Urinary bladder (tissue), 4 donors: ENCODE data around the gene OIP5. TPM values are rescaled to one million over a fixed set of nuclear protein-coding genes. Genes with fewer than 3 reads are reported as not detected.
A peak's percentile ranks its signal among the peaks of the same experiment; 100 is the strongest.
"Not testable (repeated sequence)": the region's sequence is repeated elsewhere in the genome, so short reads cannot be mapped to it uniquely, and the experiment has no call there.

Experiments
- DNase-seq: peaks from one replicate; pipeline ENCODE4 v3.0.0-alpha.2; 2015; ENCODE audit errors: extremely low spot score
- H3K27ac ChIP-seq: one replicate; pipeline ENCODE4 v1.5.1; 2013; ENCODE audit warnings: low read depth, mild to moderate bottlenecking, moderate library complexity
- H3K36me3 ChIP-seq: one replicate; pipeline ENCODE4 v1.6.1; 2013; ENCODE audit warnings: mild to moderate bottlenecking, moderate library complexity; ENCODE audit not compliant: insufficient read depth
- H3K4me1 ChIP-seq: one replicate; pipeline ENCODE4 v1.6.1; 2013; ENCODE audit warnings: mild to moderate bottlenecking, moderate library complexity; ENCODE audit not compliant: insufficient read depth
- H3K4me3 ChIP-seq: one replicate; pipeline ENCODE4 v1.5.1; 2013; ENCODE audit warnings: low read depth, low read length
- WGBS: extraction: QIAGEN DNeasy Blood & Tissue Kit; methylation state at CpG from one replicate; pipeline ENCODE4 v1.1.7; 2013; 5-methylcytosine and 5-hydroxymethylcytosine counted together
- polyA plus RNA-seq: library from polyadenylated mRNA; stranded (reverse); fragments of 200-250 nt; gene quantifications from one replicate; pipeline ENCODE4 v1.2.3, GENCODE V29; 2013
- total RNA-seq: library from RNA; depleted of rRNA; stranded (reverse); fragments of >200 nt; gene quantifications from one replicate; pipeline ENCODE4 v1.2.3, GENCODE V29; 2014
- donor health status: healthy with polysubstance abuse.
- donor health status: healthy.

The OIP5 gene
- total and polyA plus RNA-seq, 2 donors = 1.4 to 6.1 TPM

GRCh38 chr15:41286665-41287333 is 45.6 kb downstream of the OIP5 start:
- Histone ChIP-seq H3K4me3 (no peak overlapping the region), H3K27ac (no peak overlapping the region), H3K36me3 (no peaks in the 10 kb centered on the region), H3K4me1 (no peaks in the 10 kb centered on the region)
- DNase-seq = no peak
- 97% methylated on average over 6 of the region's 6 CpGs for WGBS

GRCh38 chr15:41285285-41285684 is 47.1 kb downstream of the OIP5 start:
- no peaks in the 10 kb centered on the region for H3K36me3 ChIP-seq
- H3K4me1 ChIP-seq = no peaks in the 10 kb centered on the region
- 49% methylated on average over 7 of the region's 7 CpGs for WGBS
- no peak overlapping the region for H3K27ac ChIP-seq
- no peak overlapping the region for H3K4me3 ChIP-seq
- no peak for DNase-seq

GRCh38 chr15:41284427-41285177 is 47.8 kb downstream of the OIP5 start:
- Histone ChIP-seq H3K4me1 (no peaks in the 10 kb centered on the region), H3K36me3 (no peaks in the 10 kb centered on the region), H3K27ac (peak overlapping the region; percentile 76), H3K4me3 (peak overlapping the region; percentile 70)
- DNase-seq = no peak
- 2% methylated on average over 20 of the region's 20 CpGs for WGBS

- WGBS = under 1% methylated on average over 61 of the region's 61 CpGs
- no peaks in the 10 kb centered on the region for H3K4me1 ChIP-seq
- no peaks in the 10 kb centered on the region for H3K36me3 ChIP-seq
- DNase-seq = peak; percentile 98
- H3K4me3 ChIP-seq = peak overlapping the region; percentile 70
- H3K27ac ChIP-seq = peak overlapping the region; percentile 76
Observed at GRCh38 chr15:41283653-41284426, 48.6 kb downstream of the OIP5 start.

GRCh38 chr15:41282980-41283652 is 49.3 kb downstream of the OIP5 start:
- DNase-seq, H3K36me3 ChIP-seq, H3K4me1 ChIP-seq, H3K27ac ChIP-seq: not testable (repeated sequence)
- WGBS = 41% methylated on average over 19 of the region's 19 CpGs
- peak overlapping the region; percentile 70 for H3K4me3 ChIP-seq

GRCh38 chr15:41282436-41282835 is 50.0 kb downstream of the OIP5 start:
- not testable (repeated sequence) for H3K4me3 ChIP-seq, DNase-seq, H3K36me3 ChIP-seq, H3K27ac ChIP-seq, H3K4me1 ChIP-seq
- 92% methylated on average over 10 of the region's 10 CpGs for WGBS

GRCh38 chr15:41281236-41281635 is 51.2 kb downstream of the OIP5 start:
- Histone ChIP-seq H3K4me3 (no peak overlapping the region), H3K4me1 (no peaks in the 10 kb centered on the region), H3K36me3 (no peaks in the 10 kb centered on the region), H3K27ac (no peak overlapping the region)
- no peak for DNase-seq
- 82% methylated on average over 1 of the region's 1 CpG for WGBS

GRCh38 chr15:41279535-41280283 is 52.7 kb downstream of the OIP5 start:
- H3K27ac ChIP-seq = no peak overlapping the region
- no peaks in the 10 kb centered on the region for H3K4me1 ChIP-seq
- no peak overlapping the region for H3K4me3 ChIP-seq
- 93% methylated on average over 1 of the region's 1 CpG for WGBS
- H3K36me3 ChIP-seq = no peaks in the 10 kb centered on the region
- no peak for DNase-seq

- no peak overlapping the region for H3K27ac ChIP-seq
- WGBS = 88% methylated on average over 3 of the region's 3 CpGs
- no peak overlapping the region for H3K4me3 ChIP-seq
- H3K4me1 ChIP-seq = no peaks in the 10 kb centered on the region
- H3K36me3 ChIP-seq = no peaks in the 10 kb centered on the region
- no peak for DNase-seq
Observed at GRCh38 chr15:41278319-41278718, 54.1 kb downstream of the OIP5 start.

GRCh38 chr15:41276831-41277230 is 55.6 kb downstream of the OIP5 start:
- Histone ChIP-seq H3K27ac (no peak overlapping the region), H3K4me1 (no peaks in the 10 kb centered on the region), H3K4me3 (no peak overlapping the region), H3K36me3 (peaks cover 2% of the 10 kb centered on the region)
- DNase-seq = no peak

- Histone ChIP-seq H3K36me3 (peaks cover 2% of the 10 kb centered on the region), H3K4me1 (no peaks in the 10 kb centered on the region), H3K27ac (no peak overlapping the region), H3K4me3 (no peak overlapping the region)
- 93% methylated on average over 2 of the region's 2 CpGs for WGBS
- no peak for DNase-seq
Observed at GRCh38 chr15:41269887-41270286, 62.5 kb downstream of the OIP5 start.

- DNase-seq = no peak
- Histone ChIP-seq H3K27ac (no peak overlapping the region), H3K4me3 (no peak overlapping the region), H3K4me1 (no peaks in the 10 kb centered on the region), H3K36me3 (peaks cover 2% of the 10 kb centered on the region)
- 66% methylated on average over 6 of the region's 6 CpGs for WGBS
Observed at GRCh38 chr15:41263891-41264351, 68.5 kb downstream of the OIP5 start.

GRCh38 chr15:41262571-41262970 is 69.8 kb downstream of the OIP5 start:
- WGBS = 97% methylated on average over 8 of the region's 8 CpGs
- H3K36me3 ChIP-seq = peaks cover 2% of the 10 kb centered on the region
- DNase-seq = no peak
- H3K27ac ChIP-seq = no peak overlapping the region
- H3K4me3 ChIP-seq = no peak overlapping the region
- H3K4me1 ChIP-seq = no peaks in the 10 kb centered on the region
